ENCODE results near the gene DSCAML1.

Gene DSCAML1

GRCh38 chr11:117806846-117807245 lies 9.8 kb upstream of the DSCAML1 start:
- H2AFZ ChIP-seq (ENCODE audit: insufficient read depth, low read length, poor library complexity): no peak overlapping the region
- H3K18ac ChIP-seq (ENCODE audit: low read length): no peak overlapping the region
- no peaks in the 10 kb centered on the region for H3K9me3 ChIP-seq (ENCODE audit: insufficient read depth, low read depth, low read length)
- no peaks in the 10 kb centered on the region for H3K27me3 ChIP-seq (ENCODE audit: insufficient read depth, low read length)
- no peaks in the 10 kb centered on the region for H3K36me3 ChIP-seq (ENCODE audit: control insufficient read depth in 1 of 2, insufficient read depth in 2 of 2, low read length in 2 of 2)
- H2BK120ac ChIP-seq (ENCODE audit: insufficient read depth, low read length, poor library complexity): no peak overlapping the region
- no peak overlapping the region for H3K4me3 ChIP-seq (ENCODE audit: low read depth, low read length)
- H4K8ac ChIP-seq (ENCODE audit: low read depth, low read length): no peak overlapping the region
- H2AK5ac ChIP-seq (ENCODE audit: low read length): no peak overlapping the region
- H3K9ac ChIP-seq (ENCODE audit: low read length): no peak overlapping the region
- H3K79me2 ChIP-seq (ENCODE audit: control insufficient read depth, insufficient read depth, low read length, poor library complexity): no peaks in the 10 kb centered on the region
- H3K4me1 ChIP-seq (ENCODE audit: control insufficient read depth in 1 of 2, insufficient read depth in 2 of 2, low read length in 2 of 2): no peaks in the 10 kb centered on the region
- H2BK5ac ChIP-seq (ENCODE audit: low read depth, low read length, poor library complexity): no peak overlapping the region
- H4K91ac ChIP-seq (ENCODE audit: low read depth, low read length): no peak overlapping the region
- H3K4me2 ChIP-seq (ENCODE audit: low read length): no peak overlapping the region
- no peak overlapping the region for H3K27ac ChIP-seq (ENCODE audit: low read depth, low read length)
- no CpG with 5 or more reads among the region's 5 CpGs for WGBS (ENCODE audit: extremely low coverage, insufficient coverage, insufficient read length)
- no peak overlapping the region for H2BK12ac ChIP-seq (ENCODE audit: low read length)
- no peak overlapping the region for H3K23ac ChIP-seq (ENCODE audit: low read length)
- DNase-seq: no peak
- H3K79me1 ChIP-seq (ENCODE audit: low read length): no peaks in the 10 kb centered on the region
- H3K4ac ChIP-seq (ENCODE audit: low read depth, low read length): no peak overlapping the region
- H3K14ac ChIP-seq (ENCODE audit: low read length): no peak overlapping the region
- no peak overlapping the region for H4K12ac ChIP-seq (ENCODE audit: low read depth, low read length)

GRCh38 chr11:117805045-117805444 lies 8.0 kb upstream of the DSCAML1 start:
- Histone ChIP-seq H3K23ac (ENCODE audit: low read length) (no peak overlapping the region), H4K8ac (ENCODE audit: low read depth, low read length) (no peak overlapping the region), H2AK5ac (ENCODE audit: low read length) (no peak overlapping the region), H3K27me3 (ENCODE audit: insufficient read depth, low read length) (no peaks in the 10 kb centered on the region), H3K9ac (ENCODE audit: low read length) (no peak overlapping the region), H2AFZ (ENCODE audit: insufficient read depth, low read length, poor library complexity) (no peak overlapping the region), H3K4me2 (ENCODE audit: low read length) (no peak overlapping the region), H3K9me3 (ENCODE audit: insufficient read depth, low read depth, low read length) (no peaks in the 10 kb centered on the region), H3K18ac (ENCODE audit: low read length) (no peak overlapping the region), H2BK120ac (ENCODE audit: insufficient read depth, low read length, poor library complexity) (no peak overlapping the region), H3K4me3 (ENCODE audit: low read depth, low read length) (no peak overlapping the region), H3K79me1 (ENCODE audit: low read length) (no peaks in the 10 kb centered on the region), H4K12ac (ENCODE audit: low read depth, low read length) (no peak overlapping the region), H3K27ac (ENCODE audit: low read depth, low read length) (no peak overlapping the region), H4K91ac (ENCODE audit: low read depth, low read length) (no peak overlapping the region), H3K4me1 (ENCODE audit: control insufficient read depth in 1 of 2, insufficient read depth in 2 of 2, low read length in 2 of 2) (no peaks in the 10 kb centered on the region), H3K36me3 (ENCODE audit: control insufficient read depth in 1 of 2, insufficient read depth in 2 of 2, low read length in 2 of 2) (no peaks in the 10 kb centered on the region), H3K14ac (ENCODE audit: low read length) (no peak overlapping the region), H3K4ac (ENCODE audit: low read depth, low read length) (no peak overlapping the region), H2BK12ac (ENCODE audit: low read length) (no peak overlapping the region), H2BK5ac (ENCODE audit: low read depth, low read length, poor library complexity) (no peak overlapping the region), H3K79me2 (ENCODE audit: control insufficient read depth, insufficient read depth, low read length, poor library complexity) (no peaks in the 10 kb centered on the region)
- WGBS (ENCODE audit: extremely low coverage, insufficient coverage, insufficient read length): no CpG with 5 or more reads among the region's 1 CpG
- no peak for DNase-seq

- H4K12ac ChIP-seq (ENCODE audit: low read depth, low read length): no peak overlapping the region
- no peak overlapping the region for H3K4ac ChIP-seq (ENCODE audit: low read depth, low read length)
- no peak overlapping the region for H3K23ac ChIP-seq (ENCODE audit: low read length)
- no peak overlapping the region for H2BK120ac ChIP-seq (ENCODE audit: insufficient read depth, low read length, poor library complexity)
- no peak overlapping the region for H2AK5ac ChIP-seq (ENCODE audit: low read length)
- H3K79me2 ChIP-seq (ENCODE audit: control insufficient read depth, insufficient read depth, low read length, poor library complexity): no peaks in the 10 kb centered on the region
- DNase-seq: no peak
- peaks cover 5% of the 10 kb centered on the region for H3K27me3 ChIP-seq (ENCODE audit: insufficient read depth, low read length)
- no peaks in the 10 kb centered on the region for H3K79me1 ChIP-seq (ENCODE audit: low read length)
- no peak overlapping the region for H3K9ac ChIP-seq (ENCODE audit: low read length)
- no peaks in the 10 kb centered on the region for H3K4me1 ChIP-seq (ENCODE audit: control insufficient read depth in 1 of 2, insufficient read depth in 2 of 2, low read length in 2 of 2)
- no peak overlapping the region for H2AFZ ChIP-seq (ENCODE audit: insufficient read depth, low read length, poor library complexity)
- no peaks in the 10 kb centered on the region for H3K36me3 ChIP-seq (ENCODE audit: control insufficient read depth in 1 of 2, insufficient read depth in 2 of 2, low read length in 2 of 2)
- H3K9me3 ChIP-seq (ENCODE audit: insufficient read depth, low read depth, low read length): no peaks in the 10 kb centered on the region
- no CpG with 5 or more reads among the region's 8 CpGs for WGBS (ENCODE audit: extremely low coverage, insufficient coverage, insufficient read length)
- no peak overlapping the region for H2BK5ac ChIP-seq (ENCODE audit: low read depth, low read length, poor library complexity)
- no peak overlapping the region for H3K14ac ChIP-seq (ENCODE audit: low read length)
- no peak overlapping the region for H3K4me2 ChIP-seq (ENCODE audit: low read length)
- no peak overlapping the region for H3K27ac ChIP-seq (ENCODE audit: low read depth, low read length)
- H2BK12ac ChIP-seq (ENCODE audit: low read length): no peak overlapping the region
- no peak overlapping the region for H3K4me3 ChIP-seq (ENCODE audit: low read depth, low read length)
- H3K18ac ChIP-seq (ENCODE audit: low read length): no peak overlapping the region
- H4K8ac ChIP-seq (ENCODE audit: low read depth, low read length): no peak overlapping the region
- H4K91ac ChIP-seq (ENCODE audit: low read depth, low read length): no peak overlapping the region
Measured at GRCh38 chr11:117803896-117804295, 6.9 kb upstream of the DSCAML1 start.

- no peak for DNase-seq
- WGBS (ENCODE audit: extremely low coverage, insufficient coverage, insufficient read length): no CpG with 5 or more reads among the region's 5 CpGs
- H3K36me3 ChIP-seq (ENCODE audit: control insufficient read depth in 1 of 2, insufficient read depth in 2 of 2, low read length in 2 of 2): no peaks in the 10 kb centered on the region
- H3K79me1 ChIP-seq (ENCODE audit: low read length): no peaks in the 10 kb centered on the region
- H4K8ac ChIP-seq (ENCODE audit: low read depth, low read length): no peak overlapping the region
- H3K4me3 ChIP-seq (ENCODE audit: low read depth, low read length): no peak overlapping the region
- H3K9ac ChIP-seq (ENCODE audit: low read length): no peak overlapping the region
- no peak overlapping the region for H3K4ac ChIP-seq (ENCODE audit: low read depth, low read length)
- H2AFZ ChIP-seq (ENCODE audit: insufficient read depth, low read length, poor library complexity): no peak overlapping the region
- H3K9me3 ChIP-seq (ENCODE audit: insufficient read depth, low read depth, low read length): no peaks in the 10 kb centered on the region
- H2BK5ac ChIP-seq (ENCODE audit: low read depth, low read length, poor library complexity): no peak overlapping the region
- no peak overlapping the region for H3K18ac ChIP-seq (ENCODE audit: low read length)
- no peak overlapping the region for H3K14ac ChIP-seq (ENCODE audit: low read length)
- no peak overlapping the region for H4K91ac ChIP-seq (ENCODE audit: low read depth, low read length)
- H3K4me1 ChIP-seq (ENCODE audit: control insufficient read depth in 1 of 2, insufficient read depth in 2 of 2, low read length in 2 of 2): peaks cover 9 to 16% of the 10 kb centered on the region in 2 experiments
- H2BK120ac ChIP-seq (ENCODE audit: insufficient read depth, low read length, poor library complexity): no peak overlapping the region
- H3K4me2 ChIP-seq (ENCODE audit: low read length): no peak overlapping the region
- H2AK5ac ChIP-seq (ENCODE audit: low read length): no peak overlapping the region
- no peak overlapping the region for H4K12ac ChIP-seq (ENCODE audit: low read depth, low read length)
- H3K27me3 ChIP-seq (ENCODE audit: insufficient read depth, low read length): peaks cover 39% of the 10 kb centered on the region
- no peak overlapping the region for H2BK12ac ChIP-seq (ENCODE audit: low read length)
- H3K27ac ChIP-seq (ENCODE audit: low read depth, low read length): no peak overlapping the region
- no peak overlapping the region for H3K23ac ChIP-seq (ENCODE audit: low read length)
- H3K79me2 ChIP-seq (ENCODE audit: control insufficient read depth, insufficient read depth, low read length, poor library complexity): no peaks in the 10 kb centered on the region
Measured at GRCh38 chr11:117799634-117800033, 2.6 kb upstream of the DSCAML1 start.
